HCT116 (cell line): ENCODE measurements around the gene CALU. TPM values are rescaled to one million over a fixed set of nuclear protein-coding genes. Genes with fewer than 3 reads are reported as not detected.

ENCODE experiments used
- ATAC-seq: fragments of 200-7000 bp; cut with Tn5 transposase; 2 replicates; pipeline ENCODE4 v1.9.1; 2020; ENCODE audit warnings: mild to moderate bottlenecking, moderate library complexity
- BruUV-seq: library from RNA; stranded (reverse); fragments of 400-500 nt; replicated peaks from 2 replicates; lab custom pipeline; 2021; lab: Mats Ljungman, UMichigan
- CTCF ChIA-PET: fragments of 300-600 bp; sonication (Branson Sonifier 250); formaldehyde crosslinking; loops from one replicate; lab custom pipeline; 2021; ENCODE audit warnings: antibody characterized with exemption; lab: Charles Lee
- POLR2A ChIA-PET: fragments of 300-600, 350-600 bp; sonication (Branson Sonifier 250); formaldehyde crosslinking; loops from one replicate; lab custom pipeline; 2021; ENCODE audit warnings: antibody characterized with exemption; lab: Charles Lee
- RAD21 ChIA-PET, 2 experiments: fragments of 300-600 bp; sonication (Branson Sonifier 250); formaldehyde crosslinking; loops; one replicate each; lab custom pipeline; 2023; ENCODE audit warnings: low total read pairs in 2 of 2; ENCODE audit not compliant: uncharacterized antibody in 2 of 2, unreplicated experiment in 2 of 2, low non-redundant PET in 1 of 2; lab: Charles Lee
- DNase-seq: peaks from one replicate; pipeline ENCODE4 v3.0.0-alpha.2; 2010; ENCODE audit warnings: low read depth, low spot score
- H2AFZ ChIP-seq: fragments of 200-600 bp; shearing (Covaris generic), sonication (generic); 2 replicates; pipeline ENCODE4 v1.6.1; 2017; ENCODE audit warnings: low read depth, mixed run types, mixed read lengths, antibody characterized with exemption, low read length; ENCODE audit not compliant: poor library complexity, severe bottlenecking
- H3K27ac ChIP-seq: 2 replicates; pipeline ENCODE4 v1.5.1; 2012; ENCODE audit warnings: low read depth, low read length
- H3K27me3 ChIP-seq: fragments of 200-600 bp; sonication (generic); 2 replicates; pipeline ENCODE4 v1.6.1; 2016; ENCODE audit warnings: mixed run types, low read length, mixed read lengths; ENCODE audit not compliant: insufficient read depth
- H3K36me3 ChIP-seq, 2 experiments: fragments of 200-500 bp in 1 of 2; fragments of 200-600 bp in 1 of 2; sonication (Bioruptor generic) in 1 of 2; sonication (generic) in 1 of 2; 2 replicates each; pipeline versions ENCODE4 v1.5.1 to v1.6.1; 2014 to 2016; ENCODE audit warnings: low read length in 2 of 2, inconsistent platforms in 1 of 2, mixed read lengths in 1 of 2, mixed run types in 1 of 2; ENCODE audit not compliant: insufficient read depth in 2 of 2, control insufficient read depth in 1 of 2
- H3K4me1 ChIP-seq, 2 experiments: fragments of 200-600 bp in 1 of 2; sonication (generic) in 1 of 2; 2 replicates each; pipeline versions ENCODE4 v1.5.1 to v1.6.1; 2012 to 2017; ENCODE audit warnings: low read length in 2 of 2, inconsistent platforms in 1 of 2, mild to moderate bottlenecking in 1 of 2, mixed read lengths in 1 of 2, mixed run types in 1 of 2, moderate library complexity in 1 of 2; ENCODE audit not compliant: insufficient read depth in 2 of 2, control insufficient read depth in 1 of 2
- H3K4me2 ChIP-seq: fragments of 200-600 bp; sonication (generic); 2 replicates; pipeline ENCODE4 v1.6.1; 2017; ENCODE audit warnings: mixed run types, low read length, mixed read lengths
- H3K4me3 ChIP-seq, 2 experiments: fragments of 200-600 bp in 1 of 2; sonication (generic) in 1 of 2; replicated peaks in 1 of 2; 2 replicates each; pipeline ENCODE4 v1.5.1; 2011 to 2016; ENCODE audit warnings: low read length in 2 of 2, control low read depth in 1 of 2, low read depth in 1 of 2, mild to moderate bottlenecking in 1 of 2, mixed read lengths in 1 of 2, mixed run types in 1 of 2
- H3K79me2 ChIP-seq: fragments of 200-600 bp; sonication (generic); 2 replicates; pipeline ENCODE4 v1.6.1; 2017; ENCODE audit warnings: mild to moderate bottlenecking, mixed run types, low read length, moderate library complexity, mixed read lengths; ENCODE audit not compliant: insufficient read depth
- H3K9ac ChIP-seq: fragments of 200-600 bp; sonication (generic); 2 replicates; pipeline ENCODE4 v1.6.1; 2016; ENCODE audit warnings: low read length, mixed read lengths
- H3K9me2 ChIP-seq: fragments of 200-600 bp; sonication (generic), shearing (Covaris generic); 2 replicates; pipeline ENCODE4 v1.6.1; 2017; ENCODE audit warnings: mixed run types, mild to moderate bottlenecking, moderate library complexity; ENCODE audit not compliant: insufficient read depth
- H3K9me3 ChIP-seq, 2 experiments: fragments of 200-500 bp in 1 of 2; fragments of 200-600 bp in 1 of 2; sonication (Bioruptor generic) in 1 of 2; sonication (generic) in 1 of 2; 2 replicates each; pipeline ENCODE4 v1.6.1; 2014 to 2017; ENCODE audit warnings: low read length in 2 of 2, mixed read lengths in 2 of 2, inconsistent platforms in 1 of 2, low read depth in 1 of 2, mild to moderate bottlenecking in 1 of 2, mixed run types in 1 of 2, moderate library complexity in 1 of 2; ENCODE audit not compliant: control insufficient read depth in 1 of 2, insufficient read depth in 1 of 2
- H4K20me1 ChIP-seq: fragments of 200-600 bp; sonication (generic), shearing (Covaris generic); 2 replicates; pipeline ENCODE4 v1.6.1; 2017; ENCODE audit warnings: mixed run types, mild to moderate bottlenecking, moderate library complexity; ENCODE audit not compliant: insufficient read depth
- ATF3 ChIP-seq: IDR thresholded peaks from 2 replicates; pipeline ENCODE4 v1.6.1; 2012
- CBX3 ChIP-seq: IDR thresholded peaks from 2 replicates; pipeline ENCODE4 v1.6.1; 2012; ENCODE audit warnings: low read depth
- EGR1 ChIP-seq: IDR thresholded peaks from 2 replicates; pipeline ENCODE4 v1.6.1; 2012; ENCODE audit warnings: low read depth
- ELF1 ChIP-seq: IDR thresholded peaks from 2 replicates; pipeline ENCODE4 v1.6.1; 2012; ENCODE audit warnings: low read depth, borderline replicate concordance
- EZH2 ChIP-seq: fragments of 200-600 bp; sonication (generic); IDR thresholded peaks from 2 replicates; pipeline ENCODE4 v1.6.1; 2017; ENCODE audit warnings: antibody characterized with exemption, mixed run types
- EZH2phosphoT487 ChIP-seq: fragments of 200-600 bp; IDR thresholded peaks from 2 replicates; pipeline ENCODE4 v1.6.1; 2018; ENCODE audit warnings: antibody characterized with exemption, borderline replicate concordance
- MAX ChIP-seq: IDR thresholded peaks from 2 replicates; pipeline ENCODE4 v1.6.1; 2012
- POLR2A ChIP-seq: IDR thresholded peaks from 2 replicates; pipeline ENCODE4 v1.7.0; 2011; ENCODE audit warnings: borderline replicate concordance; ENCODE audit not compliant: insufficient read depth, insufficient read length; ENCODE audit errors: extremely low read depth
- POLR2AphosphoS5 ChIP-seq: IDR thresholded peaks from 2 replicates; pipeline ENCODE4 v1.6.1; 2011; ENCODE audit warnings: mild to moderate bottlenecking, low read depth, low read length, moderate library complexity
- SIN3A ChIP-seq: IDR thresholded peaks from 2 replicates; pipeline ENCODE4 v1.6.1; 2012; ENCODE audit warnings: low read depth
- SRF ChIP-seq: IDR thresholded peaks from 2 replicates; pipeline ENCODE4 v1.6.1; 2012; ENCODE audit warnings: low read depth
- ZFX ChIP-seq: fragments of 450-650 bp; IDR thresholded peaks from 2 replicates; pipeline ENCODE4 v1.6.1; 2017
- ZNF274 ChIP-seq: fragments of 200-500 bp; sonication (Bioruptor generic); IDR thresholded peaks from 2 replicates; pipeline ENCODE4 v1.6.1; 2014; ENCODE audit warnings: mild to moderate bottlenecking, low read depth, low read length, inconsistent platforms
- intact Hi-C: fragments of 100-400 bp; cut with micrococcal nuclease; formaldehyde crosslinking; loops from 2 replicates; pipeline ENCODE4 v1.10.0; 2022
- total RNA-seq: library from RNA; stranded (reverse); gene quantifications from one replicate; pipeline ENCODE4 v1.2.1, GENCODE V29; 2021; ENCODE audit not compliant: unreplicated experiment

Gene CALU
- total RNA-seq, 1 experiment from 2014 or later, result 106 TPM

DNA sequence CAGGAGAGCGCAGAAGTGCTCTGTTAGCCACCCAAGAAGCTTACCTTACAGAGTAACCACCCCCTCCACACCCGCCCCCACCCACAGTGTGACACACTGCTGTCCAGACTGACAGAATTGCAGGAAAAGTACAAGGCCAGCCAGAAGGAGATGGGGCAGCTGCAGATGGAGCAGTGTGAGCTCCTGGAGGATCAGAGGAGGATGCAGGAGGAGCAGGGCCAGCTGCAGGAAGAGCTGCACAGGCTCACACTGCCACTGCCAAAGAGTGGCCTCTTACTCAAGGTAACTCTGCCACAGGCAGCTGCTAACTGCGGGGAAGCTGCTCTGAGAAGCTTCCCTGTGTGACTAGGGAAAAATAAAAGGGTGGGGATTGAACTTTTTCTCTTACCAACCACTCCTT is 70.2 kb downstream of the CALU start:
- H3K9me2 ChIP-seq, result no peaks in the 10 kb centered on the region
- H3K9ac ChIP-seq, result no peak overlapping the region
- intact Hi-C loops, result no loop called here
- BruUV-seq, result no TSS peak
- no peaks in the 10 kb centered on the region for H3K27me3 ChIP-seq
- H3K4me2 ChIP-seq, result no peak overlapping the region
- H3K4me3 ChIP-seq, result no peak overlapping the region
- H2AFZ ChIP-seq, result no peak overlapping the region
- no peaks in the 10 kb centered on the region for H3K79me2 ChIP-seq
- H3K27ac ChIP-seq, result no peak overlapping the region
- no peaks in the 10 kb centered on the region for H3K9me3 ChIP-seq
- TF ChIP-seq EGR1, result no peak
- no peak for TF ChIP-seq ZNF274
- no peak for TF ChIP-seq ZFX
- no peak for TF ChIP-seq POLR2AphosphoS5
- no peaks in the 10 kb centered on the region for H3K36me3 ChIP-seq
- H4K20me1 ChIP-seq, result no peaks in the 10 kb centered on the region
- ChIA-PET POLR2A (no interaction called here), RAD21 (no interaction called here), CTCF (interaction anchor here (1.1 kb wide), 1 partner anchor 18 kb away, joined by 3 read pairs; no protein-coding TSS in a partner anchor)
- no peaks in the 10 kb centered on the region for H3K4me1 ChIP-seq
- ATAC-seq (no peak), DNase-seq (no peak)

GRCh38 chr7:128810473-128810872 is 71.3 kb downstream of the CALU start:
- Histone ChIP-seq H3K4me1 (peaks cover 0 to 4% of the 10 kb centered on the region in 2 experiments; a peak in 1 of 4 replicates), H3K9me2 (no peaks in the 10 kb centered on the region), H4K20me1 (no peaks in the 10 kb centered on the region), H3K9ac (no peak overlapping the region), H3K4me3 (no peak overlapping the region), H3K4me2 (no peak overlapping the region), H3K27me3 (no peaks in the 10 kb centered on the region), H3K79me2 (no peaks in the 10 kb centered on the region), H3K27ac (no peak overlapping the region), H3K9me3 (no peaks in the 10 kb centered on the region), H3K36me3 (no peaks in the 10 kb centered on the region), H2AFZ (no peak overlapping the region)
- TF ChIP-seq POLR2A, result no peak
- TF ChIP-seq EZH2, result no peak
- no peak for TF ChIP-seq CBX3
- no peak for TF ChIP-seq SRF
- TF ChIP-seq EGR1, result no peak
- no peak for TF ChIP-seq SIN3A
- no peak for TF ChIP-seq ELF1
- TF ChIP-seq MAX, result no peak
- TF ChIP-seq EZH2phosphoT487, result no peak
- no peak for TF ChIP-seq ATF3
- DNase-seq (no peak), ATAC-seq (no peak)
- ChIA-PET POLR2A (no interaction called here), CTCF (interaction anchor here (1.1 kb wide), 1 partner anchor 19 kb away, joined by 3 read pairs; no protein-coding TSS in a partner anchor), RAD21 (no interaction called here)
- intact Hi-C loops, result no loop called here
- no TSS peak for BruUV-seq
